HEK293T (cell line): ENCODE data around the gene ASAP2.

ENCODE experiments used
- CTCF ChIA-PET: fragments of 350-600 bp; formaldehyde crosslinking; extraction: SDS; loops from one replicate; lab custom pipeline; 2021; ENCODE audit warnings: antibody characterized with exemption, inconsistent platforms; lab: Yijun Ruan, JAX
- POLR2A ChIA-PET: fragments of 350-600 bp; formaldehyde crosslinking; extraction: SDS; loops from one replicate; lab custom pipeline; 2020; ENCODE audit warnings: antibody characterized with exemption, inconsistent platforms; lab: Yijun Ruan, JAX
- DNase-seq: peaks from one replicate; pipeline ENCODE4 v3.0.0; 2012; ENCODE audit warnings: mixed read lengths; ENCODE audit errors: extremely low spot score
- ARNT ChIP-seq: fragments of 450-650 bp; IDR thresholded peaks from 2 replicates; pipeline ENCODE4 v1.6.1; 2017; ENCODE audit warnings: mild to moderate bottlenecking
- BHLHE40 ChIP-seq: fragments of 450-650 bp; IDR thresholded peaks from 2 replicates; pipeline ENCODE4 v1.6.1; 2016; ENCODE audit warnings: mild to moderate bottlenecking, moderate library complexity, borderline replicate concordance
- CTBP1 ChIP-seq: fragments of 450-650 bp; IDR thresholded peaks from 2 replicates; pipeline ENCODE4 v1.6.1; 2016; ENCODE audit warnings: borderline replicate concordance
- ELF4 ChIP-seq: fragments of 450-650 bp; IDR thresholded peaks from 2 replicates; pipeline ENCODE4 v1.6.1; 2017; ENCODE audit warnings: antibody characterized with exemption
- FOXA1 ChIP-seq: fragments of 450-650 bp; IDR thresholded peaks from 2 replicates; pipeline ENCODE4 v1.6.1; 2016; ENCODE audit warnings: mild to moderate bottlenecking
- FOXK2 ChIP-seq: fragments of 450-650 bp; IDR thresholded peaks from 2 replicates; pipeline ENCODE4 v1.6.1; 2016; ENCODE audit warnings: mild to moderate bottlenecking
- FOXM1 ChIP-seq: fragments of 450-650 bp; IDR thresholded peaks from 2 replicates; pipeline ENCODE4 v1.6.1; 2017; ENCODE audit warnings: mild to moderate bottlenecking, borderline replicate concordance
- HDGF ChIP-seq: fragments of 450-650 bp; IDR thresholded peaks from 2 replicates; pipeline ENCODE4 v1.6.1; 2017; ENCODE audit warnings: antibody characterized with exemption, borderline replicate concordance
- L3MBTL2 ChIP-seq: fragments of 450-650 bp; conservative IDR thresholded peaks from 2 replicates; pipeline ENCODE4 v1.6.1; 2016; ENCODE audit warnings: mild to moderate bottlenecking
- LEF1 ChIP-seq: fragments of 450-650 bp; IDR thresholded peaks from 2 replicates; pipeline ENCODE4 v1.6.1; 2017; ENCODE audit warnings: mild to moderate bottlenecking, borderline replicate concordance
- NFRKB ChIP-seq: fragments of 450-650 bp; IDR thresholded peaks from 2 replicates; pipeline ENCODE4 v1.6.1; 2016; ENCODE audit warnings: mild to moderate bottlenecking, moderate library complexity
- SP1 ChIP-seq: fragments of 450-650 bp; IDR thresholded peaks from 2 replicates; pipeline ENCODE4 v1.6.1; 2017
- SUZ12 ChIP-seq: fragments of 450-650 bp; IDR thresholded peaks from 2 replicates; pipeline ENCODE4 v1.6.1; 2016; ENCODE audit warnings: mild to moderate bottlenecking
- TARDBP ChIP-seq: fragments of 450-650 bp; IDR thresholded peaks from 2 replicates; pipeline ENCODE4 v1.6.1; 2016
- ZNF384 ChIP-seq: fragments of 450-650 bp; IDR thresholded peaks from 2 replicates; pipeline ENCODE4 v1.6.1; 2016
- TF ChIP-seq, protein P1 (sequence below): fragments of 450-650 bp; IDR thresholded peaks from 2 replicates; pipeline ENCODE4 v1.6.1; 2016

The ASAP2 gene

GRCh38 chr2:9317559-9317958 lies 110.9 kb downstream of the ASAP2 start:
- CTCF ChIA-PET: no interaction called here
- no peak for TF ChIP-seq ELF4
- TF ChIP-seq NFRKB: no peak
- no peak for TF ChIP-seq SP1
- no peak for TF ChIP-seq TARDBP
- no peak for TF ChIP-seq LEF1
- no peak for TF ChIP-seq CTBP1
- TF ChIP-seq L3MBTL2: no peak
- no peak for TF ChIP-seq ARNT
- POLR2A ChIA-PET: no interaction called here
- DNase-seq: no peak

GRCh38 chr2:9318461-9319337 lies 112.1 kb downstream of the ASAP2 start:
- ChIA-PET POLR2A (no interaction called here), CTCF (no interaction called here)
- peak; percentile 24 for DNase-seq
- TF ChIP-seq CTBP1: no peak
- no peak for TF ChIP-seq FOXM1
- no peak for TF ChIP-seq ZNF384
- TF ChIP-seq, protein P1, sequence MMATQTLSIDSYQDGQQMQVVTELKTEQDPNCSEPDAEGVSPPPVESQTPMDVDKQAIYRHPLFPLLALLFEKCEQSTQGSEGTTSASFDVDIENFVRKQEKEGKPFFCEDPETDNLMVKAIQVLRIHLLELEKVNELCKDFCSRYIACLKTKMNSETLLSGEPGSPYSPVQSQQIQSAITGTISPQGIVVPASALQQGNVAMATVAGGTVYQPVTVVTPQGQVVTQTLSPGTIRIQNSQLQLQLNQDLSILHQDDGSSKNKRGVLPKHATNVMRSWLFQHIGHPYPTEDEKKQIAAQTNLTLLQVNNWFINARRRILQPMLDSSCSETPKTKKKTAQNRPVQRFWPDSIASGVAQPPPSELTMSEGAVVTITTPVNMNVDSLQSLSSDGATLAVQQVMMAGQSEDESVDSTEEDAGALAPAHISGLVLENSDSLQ: no peak

- ChIA-PET CTCF (no interaction called here), POLR2A (no interaction called here)
- no peak for DNase-seq
- no peak for TF ChIP-seq FOXM1
- TF ChIP-seq BHLHE40: no peak
- no peak for TF ChIP-seq FOXA1
- TF ChIP-seq FOXK2: no peak
- no peak for TF ChIP-seq L3MBTL2
- TF ChIP-seq SP1: no peak
- TF ChIP-seq, protein P1: no peak
- no peak for TF ChIP-seq ELF4
- TF ChIP-seq ZNF384: no peak
- TF ChIP-seq LEF1: no peak
- no peak for TF ChIP-seq ARNT
- no peak for TF ChIP-seq SUZ12
- no peak for TF ChIP-seq NFRKB
- TF ChIP-seq TARDBP: no peak
- no peak for TF ChIP-seq CTBP1
- TF ChIP-seq HDGF: no peak
These were observed 112.7 kb downstream of the ASAP2 start for GRCh38 chr2:9319338-9319715.

DNA sequence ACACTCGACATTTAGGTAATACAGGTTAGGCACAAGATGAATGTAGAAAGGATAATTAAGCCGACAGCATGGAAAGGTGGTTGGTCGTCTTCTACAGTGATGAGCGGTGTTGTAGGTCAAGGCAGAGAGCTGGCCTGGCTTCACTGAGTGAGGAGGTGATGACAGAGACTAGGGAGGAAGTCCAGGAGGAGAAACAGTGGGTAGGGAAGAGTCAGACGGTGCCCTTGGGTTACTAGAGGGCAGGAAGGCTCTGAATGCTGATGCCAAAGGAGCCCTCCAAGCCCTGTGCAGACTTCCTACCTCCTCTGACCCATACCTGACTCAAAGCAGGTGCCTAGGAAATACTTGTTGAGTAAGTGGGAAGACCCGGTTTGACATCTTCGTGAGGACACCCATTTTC lies 116.0 kb downstream of the ASAP2 start:
- POLR2A ChIA-PET: interaction anchor here (0.7 kb wide), 1 partner anchor 61 kb away, joined by 3 read pairs; no protein-coding TSS in a partner anchor
- DNase-seq: no peak
- CTCF ChIA-PET: no interaction called here
- TF ChIP-seq CTBP1 (no peak), NFRKB (no peak), HDGF (no peak), ELF4 (no peak), FOXM1 (no peak), LEF1 (no peak), ARNT (no peak), FOXA1 (no peak), BHLHE40 (no peak), SUZ12 (no peak), TARDBP (no peak), L3MBTL2 (no peak), FOXK2 (no peak), SP1 (no peak), ZNF384 (no peak)
- TF ChIP-seq, protein P1: no peak

- DNase-seq: no peak
- ChIA-PET CTCF (no interaction called here), POLR2A (no interaction called here)
- TF ChIP-seq FOXK2: no peak
- no peak for TF ChIP-seq TARDBP
- TF ChIP-seq ZNF384: no peak
- no peak for TF ChIP-seq FOXA1
- no peak for TF ChIP-seq L3MBTL2
- TF ChIP-seq LEF1: no peak
- TF ChIP-seq CTBP1: no peak
- no peak for TF ChIP-seq ELF4
These were observed 118.8 kb downstream of the ASAP2 start for GRCh38 chr2:9325428-9325827.

GRCh38 chr2:9326975-9327374 lies 120.4 kb downstream of the ASAP2 start:
- TF ChIP-seq, protein P1: no peak
- TF ChIP-seq L3MBTL2 (no peak), SUZ12 (no peak), BHLHE40 (no peak), FOXK2 (no peak), ELF4 (no peak), CTBP1 (no peak), SP1 (no peak), ARNT (no peak), HDGF (no peak), TARDBP (no peak)
- ChIA-PET POLR2A (no interaction called here), CTCF (no interaction called here)
- DNase-seq: no peak
